ENCODE measurements around the gene ABT1.

- TF ChIP-seq CTCF (conservative IDR thresholded peaks at IDR 0.05 in 1 of 2, IDR thresholded peaks at IDR 0.05 in 1 of 2; ENCODE audit: low read depth in 1 of 2, low read length in 2 of 2) (no peak), EZH2 (IDR thresholded peaks at IDR 0.05; ENCODE audit: low read length, missing control alignments) (peak; percentile 94)
Observed at GRCh38 chr6:26613689-26614683, 17.2 kb downstream of the ABT1 start.

Measured in fibroblast of lung (primary cell).